Measurements from ENCODE around the gene EML4.
"Not testable (repeated sequence)": the region's sequence is repeated elsewhere in the genome, so short reads cannot be mapped to it uniquely, and the experiment has no call there.

Gene EML4

GRCh38 chr2:42270757-42271156 lies 101.6 kb downstream of the EML4 start:
- H4K20me1 ChIP-seq (ENCODE audit: insufficient read depth, low read length): no peaks in the 10 kb centered on the region
- no peaks in the 10 kb centered on the region for H3K9me3 ChIP-seq (replicated peaks; ENCODE audit: insufficient read depth, low read length)
- no peaks in the 10 kb centered on the region for H3K4me1 ChIP-seq (ENCODE audit: low read length)
- H3K4me2 ChIP-seq (ENCODE audit: low read depth, low read length): no peak overlapping the region
- H2AFZ ChIP-seq (ENCODE audit: low read length): no peak overlapping the region
- no peaks in the 10 kb centered on the region for H3K27me3 ChIP-seq (replicated peaks; ENCODE audit: insufficient read depth, low read length)
- TF ChIP-seq EZH2phosphoT487 (IDR thresholded peaks at IDR 0.05; ENCODE audit: low read length) (no peak), EZH2 (optimal IDR thresholded peaks at IDR 0.05; ENCODE audit: low read depth, low read length) (no peak), CTCF (IDR thresholded peaks at IDR 0.05; ENCODE audit: low read length) (no peak)
- no peaks in the 10 kb centered on the region for H3K79me2 ChIP-seq (ENCODE audit: low read length)
- H3K36me3 ChIP-seq (replicated peaks; ENCODE audit: insufficient read depth, low read length): no peaks in the 10 kb centered on the region; the same call in 1 of the 2 replicates
- H3K4me3 ChIP-seq (ENCODE audit: low read length): no peak overlapping the region
- H3K9me2 ChIP-seq (replicated peaks; ENCODE audit: insufficient read depth, low read length): no peaks in the 10 kb centered on the region
- H3K9ac ChIP-seq (ENCODE audit: low read length): no peak overlapping the region
- DNase-seq: no peak
- no peaks in the 10 kb centered on the region for H3F3A ChIP-seq (ENCODE audit: insufficient read depth, low read length)
- no peak overlapping the region for H3K27ac ChIP-seq (ENCODE audit: low read length)

GRCh38 chr2:42271246-42271645 lies 102.1 kb downstream of the EML4 start:
- not testable (repeated sequence) for H3F3A ChIP-seq (ENCODE audit: insufficient read depth, low read length); H3K27ac ChIP-seq (ENCODE audit: low read length); H3K36me3 ChIP-seq (replicated peaks; ENCODE audit: insufficient read depth, low read length); H2AFZ ChIP-seq (ENCODE audit: low read length); H3K9me3 ChIP-seq (replicated peaks; ENCODE audit: insufficient read depth, low read length); H4K20me1 ChIP-seq (ENCODE audit: insufficient read depth, low read length); DNase-seq; H3K79me2 ChIP-seq (ENCODE audit: low read length); H3K4me2 ChIP-seq (ENCODE audit: low read depth, low read length); H3K27me3 ChIP-seq (replicated peaks; ENCODE audit: insufficient read depth, low read length); H3K9me2 ChIP-seq (replicated peaks; ENCODE audit: insufficient read depth, low read length); H3K4me1 ChIP-seq (ENCODE audit: low read length); H3K4me3 ChIP-seq (ENCODE audit: low read length); H3K9ac ChIP-seq (ENCODE audit: low read length)

- Histone ChIP-seq H3K4me1 (ENCODE audit: low read length) (no peaks in the 10 kb centered on the region), H4K20me1 (ENCODE audit: insufficient read depth, low read length) (no peaks in the 10 kb centered on the region), H3K9ac (ENCODE audit: low read length) (no peak overlapping the region), H2AFZ (ENCODE audit: low read length) (no peak overlapping the region), H3K9me2 (replicated peaks; ENCODE audit: insufficient read depth, low read length) (no peaks in the 10 kb centered on the region), H3K4me2 (ENCODE audit: low read depth, low read length) (no peak overlapping the region), H3K4me3 (ENCODE audit: low read length) (no peak overlapping the region), H3F3A (ENCODE audit: insufficient read depth, low read length) (no peaks in the 10 kb centered on the region), H3K27me3 (replicated peaks; ENCODE audit: insufficient read depth, low read length) (no peaks in the 10 kb centered on the region), H3K9me3 (replicated peaks; ENCODE audit: insufficient read depth, low read length) (no peaks in the 10 kb centered on the region), H3K79me2 (ENCODE audit: low read length) (no peaks in the 10 kb centered on the region), H3K27ac (ENCODE audit: low read length) (no peak overlapping the region), H3K36me3 (replicated peaks; ENCODE audit: insufficient read depth, low read length) (no peaks in the 10 kb centered on the region)
- no peak for TF ChIP-seq EZH2 (optimal IDR thresholded peaks at IDR 0.05; ENCODE audit: low read depth, low read length)
- TF ChIP-seq EZH2phosphoT487 (IDR thresholded peaks at IDR 0.05; ENCODE audit: low read length): no peak
- no peak for TF ChIP-seq CTCF (IDR thresholded peaks at IDR 0.05; ENCODE audit: low read length)
- no peak for DNase-seq
Measured at GRCh38 chr2:42274863-42275262, 105.7 kb downstream of the EML4 start.

GRCh38 chr2:42281416-42282081 lies 112.4 kb downstream of the EML4 start:
- Histone ChIP-seq H3K36me3 (replicated peaks; ENCODE audit: insufficient read depth, low read length) (peaks cover 10% of the 10 kb centered on the region; the same call in 1 of the 2 replicates), H2AFZ (ENCODE audit: low read length) (no peak overlapping the region), H3K9me2 (replicated peaks; ENCODE audit: insufficient read depth, low read length) (no peaks in the 10 kb centered on the region), H3K4me3 (ENCODE audit: low read length) (no peak overlapping the region), H4K20me1 (ENCODE audit: insufficient read depth, low read length) (no peaks in the 10 kb centered on the region), H3K9me3 (replicated peaks; ENCODE audit: insufficient read depth, low read length) (no peaks in the 10 kb centered on the region), H3K79me2 (ENCODE audit: low read length) (no peaks in the 10 kb centered on the region), H3K27me3 (replicated peaks; ENCODE audit: insufficient read depth, low read length) (no peaks in the 10 kb centered on the region), H3K9ac (ENCODE audit: low read length) (no peak overlapping the region), H3K4me2 (ENCODE audit: low read depth, low read length) (no peak overlapping the region), H3K4me1 (ENCODE audit: low read length) (no peaks in the 10 kb centered on the region), H3K27ac (ENCODE audit: low read length) (no peak overlapping the region), H3F3A (ENCODE audit: insufficient read depth, low read length) (no peaks in the 10 kb centered on the region; the same call in 1 of the 2 replicates)
- no peak for DNase-seq
- TF ChIP-seq EZH2 (optimal IDR thresholded peaks at IDR 0.05; ENCODE audit: low read depth, low read length) (no peak), EZH2phosphoT487 (IDR thresholded peaks at IDR 0.05; ENCODE audit: low read length) (no peak), CTCF (IDR thresholded peaks at IDR 0.05; ENCODE audit: low read length) (no peak)

Measured in MM.1S (cell line).